Activated CD4-positive, alpha-beta T cell treated with anti-CD3 and anti-CD28 coated beads, Interleukin-2, amount 10 ng/mL, durations not matched to agents 24 days and 14 days (primary cell): ENCODE results near the gene CASQ2. TPM values are rescaled to one million over a fixed set of nuclear protein-coding genes. Genes with fewer than 3 reads are reported as not detected.
"Not testable (repeated sequence)": the region's sequence is repeated elsewhere in the genome, so short reads cannot be mapped to it uniquely, and the experiment has no call there.

ENCODE experiments used
- DNase-seq: peaks from one replicate; pipeline ENCODE4 v3.0.0; 2022
- H3K27ac Mint-ChIP-seq: one replicate; pipeline ENCODE4 v1.8.0; 2022; ENCODE audit warnings: mild to moderate bottlenecking, mixed read lengths
- H3K27me3 Mint-ChIP-seq: one replicate; pipeline ENCODE4 v1.8.0; 2022; ENCODE audit warnings: mixed read lengths
- H3K36me3 Mint-ChIP-seq: one replicate; pipeline ENCODE4 v1.8.0; 2022; ENCODE audit warnings: low read depth, mild to moderate bottlenecking, mixed read lengths
- H3K4me1 Mint-ChIP-seq: one replicate; pipeline ENCODE4 v1.8.0; 2021; ENCODE audit warnings: mixed read lengths
- H3K4me3 Mint-ChIP-seq: one replicate; pipeline ENCODE4 v1.8.0; 2022; ENCODE audit warnings: mild to moderate bottlenecking, moderate library complexity, mixed read lengths
- H3K9me3 Mint-ChIP-seq: one replicate; pipeline ENCODE4 v1.8.0; 2021; ENCODE audit warnings: mixed read lengths
- intact Hi-C: fragments of 100-400 bp; cut with micrococcal nuclease; formaldehyde crosslinking; loops from one replicate; pipeline ENCODE4 v1.15.1; 2023
- total RNA-seq: library from RNA; stranded (reverse); gene quantifications from 2 replicates; pipeline ENCODE4 v1.2.3, GENCODE V29; 2022

The CASQ2 gene
- total RNA-seq, 1 donor from 2014 or later: not detected

DNA sequence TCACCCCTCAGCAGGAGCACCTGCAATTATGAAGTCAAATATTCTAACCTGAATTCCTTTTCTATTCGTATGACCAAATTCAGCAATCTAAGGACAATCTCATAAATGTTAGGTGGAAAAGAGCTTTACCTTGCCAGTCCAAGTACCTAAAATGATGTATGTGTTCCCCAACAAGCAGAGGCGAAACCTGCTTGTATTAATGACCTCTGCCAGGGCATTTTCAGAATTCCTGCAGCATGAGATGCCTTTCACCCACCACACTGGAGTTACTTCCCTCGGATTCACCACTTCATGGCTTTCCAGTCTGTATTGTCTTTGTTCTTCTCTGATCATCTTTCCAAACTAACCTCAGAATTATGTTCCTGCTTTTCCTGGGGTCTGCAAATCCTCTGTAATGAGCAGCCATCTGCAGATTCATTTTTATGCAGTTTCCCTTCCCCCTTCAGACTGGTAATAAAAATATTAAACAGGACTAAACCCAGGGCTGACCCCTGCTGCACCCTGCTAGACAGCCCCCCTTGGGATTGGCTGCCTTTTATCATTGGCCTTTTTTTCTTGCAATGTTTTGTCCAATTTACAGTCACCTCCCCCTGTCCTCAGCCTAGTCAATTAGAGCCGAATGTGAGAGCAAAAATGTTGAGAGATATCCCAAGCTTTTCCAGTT is 26.6 kb upstream of the CASQ2 start:
- Mint-ChIP-seq H3K27ac (no peak overlapping the region), H3K4me1 (no peaks in the 10 kb centered on the region), H3K4me3 (no peak overlapping the region), H3K9me3 (no peaks in the 10 kb centered on the region), H3K36me3 (no peaks in the 10 kb centered on the region), H3K27me3 (peaks cover 25% of the 10 kb centered on the region)
- intact Hi-C loops: no loop called here
- DNase-seq: peak; percentile 18

DNA sequence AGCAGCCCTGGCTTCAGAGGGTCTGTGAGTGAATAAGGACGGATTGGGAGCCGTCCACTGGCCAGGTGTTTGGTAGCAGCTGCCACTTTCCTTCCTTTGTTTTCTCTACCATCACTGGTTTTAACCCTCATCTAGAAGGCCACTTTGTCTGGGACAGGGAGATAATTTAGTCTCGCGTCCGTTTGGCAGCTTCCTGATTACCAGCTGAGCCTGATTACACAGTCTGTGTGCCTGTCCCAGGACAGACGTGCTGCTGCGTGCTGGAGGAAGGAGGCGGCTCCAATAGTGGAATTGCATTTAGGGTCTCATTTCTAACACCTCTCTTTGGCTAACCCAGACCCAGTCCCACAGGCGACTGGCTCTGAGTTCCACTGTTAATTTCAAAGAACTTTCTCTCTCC is 24.6 kb upstream of the CASQ2 start:
- Mint-ChIP-seq H3K27ac (no peak overlapping the region), H3K4me3 (no peak overlapping the region), H3K27me3 (peaks cover 21% of the 10 kb centered on the region), H3K4me1 (no peaks in the 10 kb centered on the region), H3K36me3 (no peaks in the 10 kb centered on the region), H3K9me3 (no peaks in the 10 kb centered on the region)
- intact Hi-C loops: no loop called here
- peak; percentile 40 for DNase-seq

DNA sequence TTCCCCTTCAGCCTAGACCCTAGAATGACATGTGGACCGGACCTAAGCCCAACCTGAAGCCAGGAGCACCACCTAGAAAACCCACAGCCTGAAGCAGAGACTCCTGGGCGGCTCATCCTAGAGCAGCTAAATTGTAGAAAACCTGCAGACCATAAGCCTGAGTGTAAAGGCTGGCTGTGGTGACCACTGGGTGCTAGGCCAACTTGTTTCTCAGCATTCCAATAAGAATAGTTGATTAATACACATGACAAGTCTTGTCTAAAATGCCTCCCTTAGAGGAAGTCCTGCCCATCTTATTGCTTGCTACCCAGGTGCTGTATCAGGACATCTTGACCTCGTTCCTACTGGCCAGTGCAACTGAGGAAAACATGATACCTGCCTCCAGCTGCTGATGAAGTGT is 23.3 kb upstream of the CASQ2 start:
- Mint-ChIP-seq H3K9me3 (no peaks in the 10 kb centered on the region), H3K36me3 (no peaks in the 10 kb centered on the region), H3K27ac (no peak overlapping the region), H3K27me3 (peaks cover 17% of the 10 kb centered on the region), H3K4me3 (no peak overlapping the region), H3K4me1 (no peaks in the 10 kb centered on the region)
- peak; percentile 40 for DNase-seq
- intact Hi-C loops: no loop called here

DNA sequence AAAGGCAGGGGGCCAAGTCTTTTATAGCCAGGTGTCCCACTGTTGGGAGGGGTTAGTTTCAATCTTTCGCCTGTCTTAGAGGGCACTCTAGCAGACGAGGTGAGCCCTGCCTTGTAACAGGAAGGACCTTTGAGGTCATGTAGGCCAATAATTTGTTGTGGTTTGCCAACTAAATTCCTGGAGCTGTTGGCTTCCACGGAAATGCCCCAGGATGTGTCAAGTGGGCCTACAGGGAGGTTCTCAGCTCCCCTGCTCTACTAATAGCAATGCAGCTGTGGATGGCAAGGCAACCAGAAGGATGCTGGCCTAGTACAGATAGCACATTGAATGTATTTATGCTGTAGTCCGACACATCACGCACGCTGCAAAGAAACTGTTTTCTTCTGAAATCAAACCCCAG is 22.3 kb upstream of the CASQ2 start:
- DNase-seq: peak; percentile 33
- Mint-ChIP-seq H3K36me3 (no peaks in the 10 kb centered on the region), H3K9me3 (no peaks in the 10 kb centered on the region)

GRCh38 chr1:115790356-115790755 is 21.8 kb upstream of the CASQ2 start:
- Mint-ChIP-seq H3K9me3 (no peaks in the 10 kb centered on the region), H3K27me3 (peaks cover 15% of the 10 kb centered on the region), H3K4me3 (no peak overlapping the region), H3K36me3 (no peaks in the 10 kb centered on the region), H3K27ac (no peak overlapping the region), H3K4me1 (no peaks in the 10 kb centered on the region)
- intact Hi-C loops: no loop called here
- DNase-seq: peak; percentile 26

More for the DNA sequence above, 22.3 kb upstream of the CASQ2 start:
- Mint-ChIP-seq H3K27me3 (peaks cover 16% of the 10 kb centered on the region), H3K27ac (no peak overlapping the region), H3K4me1 (no peaks in the 10 kb centered on the region), H3K4me3 (no peak overlapping the region)
- intact Hi-C loops: no loop called here

GRCh38 chr1:115783311-115783710 is 14.8 kb upstream of the CASQ2 start:
- Mint-ChIP-seq H3K4me1 (no peaks in the 10 kb centered on the region), H3K36me3 (no peaks in the 10 kb centered on the region), H3K4me3 (no peak overlapping the region), H3K27ac (no peak overlapping the region), H3K27me3 (peaks cover 7% of the 10 kb centered on the region), H3K9me3 (no peaks in the 10 kb centered on the region)
- no peak for DNase-seq
- intact Hi-C loops: no loop called here

DNA sequence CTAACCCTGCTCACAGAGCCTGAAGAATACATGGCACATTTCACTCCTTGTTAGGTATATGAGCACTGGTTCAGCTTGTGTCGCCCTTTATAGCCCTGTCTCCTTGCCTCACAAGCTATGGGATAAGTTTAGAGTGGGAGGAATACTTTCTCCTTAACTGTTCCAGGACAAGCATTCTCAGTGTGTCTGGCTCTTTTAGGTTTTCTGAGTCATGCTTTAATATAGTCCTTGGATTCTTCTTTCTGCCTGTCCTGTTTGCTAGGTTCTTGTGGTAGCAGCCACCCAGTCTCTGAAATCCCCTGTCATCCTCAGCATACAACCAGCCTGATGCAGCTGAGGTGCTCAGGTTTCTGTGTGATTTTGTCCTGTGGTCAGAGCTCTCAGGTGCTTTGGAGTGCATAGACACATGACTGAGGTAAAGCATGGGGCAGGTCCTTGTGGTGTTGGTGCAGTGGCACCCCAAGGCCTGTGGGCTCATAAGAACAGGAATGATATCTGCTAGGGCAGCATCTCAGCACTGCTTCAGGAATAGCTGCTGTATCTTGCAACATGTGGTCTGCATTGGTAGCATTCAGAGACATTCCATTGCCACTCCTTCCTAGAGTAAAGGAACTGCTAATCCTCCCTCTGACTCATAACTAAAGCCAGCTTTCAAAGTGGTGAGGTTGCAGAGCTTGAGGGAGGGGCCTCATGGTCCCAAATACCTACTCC is 14.2 kb upstream of the CASQ2 start:
- peak; percentile 35 for DNase-seq
- Mint-ChIP-seq H3K27ac (no peak overlapping the region), H3K4me1 (no peaks in the 10 kb centered on the region), H3K4me3 (no peak overlapping the region), H3K36me3 (no peaks in the 10 kb centered on the region), H3K27me3 (peaks cover 6% of the 10 kb centered on the region), H3K9me3 (no peaks in the 10 kb centered on the region)
- intact Hi-C loops: no loop called here

DNA sequence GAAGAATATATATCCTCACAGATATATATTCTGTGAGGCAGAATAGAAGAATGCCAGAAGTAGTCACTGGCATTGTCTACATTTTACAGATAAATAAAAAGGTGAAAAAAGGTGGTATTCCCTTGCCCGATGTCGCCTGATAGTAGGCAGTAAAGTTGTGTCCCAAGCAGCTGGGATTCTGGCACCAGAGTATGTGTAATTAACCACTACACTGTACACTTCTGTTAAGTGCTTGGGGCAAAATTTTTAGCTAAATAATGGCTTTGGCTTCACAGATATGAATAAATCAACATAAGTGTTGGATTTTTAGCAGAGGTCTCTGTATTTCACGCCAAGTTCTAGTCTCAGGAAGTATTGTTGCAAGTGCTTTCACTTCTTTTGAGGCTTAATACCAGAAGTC is 13.3 kb upstream of the CASQ2 start:
- no peak overlapping the region for H3K27ac Mint-ChIP-seq

DNA sequence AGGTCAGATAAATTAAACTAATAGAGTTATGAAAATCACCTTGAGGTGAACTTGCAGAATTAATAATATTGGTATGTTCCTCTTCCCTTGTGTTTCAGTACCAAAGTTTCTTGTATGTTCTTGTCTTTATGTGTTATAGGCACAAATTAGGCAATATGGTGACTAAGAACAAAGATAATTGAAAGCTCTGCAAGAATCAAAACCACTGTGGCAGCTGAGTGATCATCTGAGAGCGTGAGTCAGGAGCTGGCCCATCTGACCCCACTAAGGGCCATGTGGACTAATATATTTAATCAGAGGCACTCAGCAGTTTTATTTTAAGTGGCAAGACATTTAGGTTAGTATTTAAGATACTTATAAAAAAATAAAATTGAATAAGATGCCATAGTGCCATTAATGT is 12.8 kb upstream of the CASQ2 start:
- no peak for DNase-seq
- intact Hi-C loops: no loop called here
- peaks cover 9% of the 10 kb centered on the region for H3K27me3 Mint-ChIP-seq
- H3K4me3 Mint-ChIP-seq: no peak overlapping the region
- no peaks in the 10 kb centered on the region for H3K4me1 Mint-ChIP-seq
- H3K9me3 Mint-ChIP-seq: no peaks in the 10 kb centered on the region
- no peaks in the 10 kb centered on the region for H3K36me3 Mint-ChIP-seq
- no peak overlapping the region for H3K27ac Mint-ChIP-seq

More for the DNA sequence above, 13.3 kb upstream of the CASQ2 start:
- Mint-ChIP-seq H3K36me3 (no peaks in the 10 kb centered on the region), H3K27me3 (peaks cover 8% of the 10 kb centered on the region), H3K4me3 (no peak overlapping the region), H3K4me1 (no peaks in the 10 kb centered on the region), H3K9me3 (no peaks in the 10 kb centered on the region)
- intact Hi-C loops: no loop called here
- DNase-seq: peak; percentile 19

GRCh38 chr1:115780655-115781054 is 12.1 kb upstream of the CASQ2 start:
- H3K4me3 Mint-ChIP-seq, H3K27ac Mint-ChIP-seq, H3K4me1 Mint-ChIP-seq, H3K9me3 Mint-ChIP-seq, intact Hi-C loops, H3K36me3 Mint-ChIP-seq, H3K27me3 Mint-ChIP-seq: not testable (repeated sequence)
- DNase-seq: peak; percentile 14

- not testable (repeated sequence) for H3K9me3 Mint-ChIP-seq
- peaks cover 13% of the 10 kb centered on the region for H3K27me3 Mint-ChIP-seq
Observed at GRCh38 chr1:115779075-115779474, 10.6 kb upstream of the CASQ2 start.

DNA sequence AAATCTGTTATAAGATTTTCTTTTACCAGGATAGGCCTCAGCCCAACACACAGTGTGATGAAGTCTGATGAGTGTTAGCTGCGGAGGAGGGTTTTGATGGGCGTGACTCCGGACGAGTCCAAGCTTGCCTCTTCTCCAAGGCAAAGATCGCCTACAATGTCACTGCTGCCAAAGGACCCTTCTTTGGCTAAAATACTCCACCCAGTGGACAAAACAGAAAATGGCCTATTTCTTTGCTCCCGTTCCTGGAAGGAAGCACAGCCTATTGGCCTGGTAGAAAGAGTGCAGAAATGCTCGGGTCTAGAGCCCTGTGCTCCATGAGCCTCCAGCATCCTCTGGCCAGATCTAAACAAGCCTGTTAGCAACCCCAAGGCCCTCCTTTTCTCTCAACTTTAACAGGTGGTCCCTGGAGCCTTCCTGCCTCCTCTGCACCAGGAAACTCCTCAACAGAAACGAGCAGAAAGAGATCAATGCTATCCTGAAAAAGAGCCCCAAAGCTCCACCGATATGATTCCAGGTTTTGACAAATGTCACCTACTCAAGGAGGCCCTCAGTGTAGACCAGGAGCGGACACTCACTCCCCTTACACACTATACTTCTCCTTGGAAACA is 3.4 kb upstream of the CASQ2 start:
- peak; percentile 77 for DNase-seq
- H3K4me3 Mint-ChIP-seq: no peak overlapping the region
- H3K4me1 Mint-ChIP-seq: no peaks in the 10 kb centered on the region
- H3K27me3 Mint-ChIP-seq: peaks cover 7% of the 10 kb centered on the region
- H3K36me3 Mint-ChIP-seq: no peaks in the 10 kb centered on the region
- intact Hi-C loops: loop anchor here (1.0 kb wide), 1 partner anchor 164 kb away; no protein-coding TSS in a partner anchor
- no peaks in the 10 kb centered on the region for H3K9me3 Mint-ChIP-seq
- no peak overlapping the region for H3K27ac Mint-ChIP-seq

More at GRCh38 chr1:115779075-115779474, 10.6 kb upstream of the CASQ2 start:
- H3K4me3 Mint-ChIP-seq, DNase-seq, H3K4me1 Mint-ChIP-seq, H3K36me3 Mint-ChIP-seq, H3K27ac Mint-ChIP-seq, intact Hi-C loops: not testable (repeated sequence)

DNA sequence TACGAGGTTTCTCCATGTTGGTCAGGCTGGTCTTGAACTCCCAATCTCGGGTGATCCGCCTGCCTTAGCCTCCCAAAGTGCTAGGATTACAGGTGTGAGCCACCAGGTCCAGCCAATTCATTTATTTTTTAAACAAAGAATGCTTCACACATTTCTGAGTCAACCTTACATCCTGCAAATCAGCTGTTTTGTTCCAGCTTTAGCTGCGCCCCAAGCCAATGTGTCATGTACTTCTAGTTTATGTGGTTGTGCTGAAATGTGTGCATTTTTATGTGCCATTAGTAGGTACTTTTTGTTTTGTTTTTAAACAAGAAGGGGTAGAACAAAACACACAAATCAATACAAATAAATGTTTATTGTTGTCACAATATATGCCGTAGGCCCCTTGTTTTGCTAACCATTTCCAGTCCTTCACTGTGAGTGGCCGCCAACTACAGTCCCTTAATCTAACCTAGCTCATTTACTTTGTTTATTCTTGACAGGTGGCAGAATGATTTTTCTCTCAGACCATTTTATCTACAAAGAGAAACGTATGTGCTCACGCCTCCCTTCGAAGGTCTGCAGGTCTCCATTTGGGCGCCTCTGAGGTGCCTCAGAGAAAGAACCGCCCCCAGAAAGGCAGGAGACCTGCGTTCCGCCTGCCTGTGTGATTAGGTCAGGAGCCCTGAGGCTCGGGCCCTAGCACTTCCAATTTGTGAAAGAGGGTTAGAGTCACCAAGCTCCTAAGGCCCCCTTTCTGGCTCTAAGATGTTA is 2.8 kb upstream of the CASQ2 start:
- Mint-ChIP-seq H3K36me3 (no peaks in the 10 kb centered on the region), H3K27ac (no peak overlapping the region), H3K4me1 (no peaks in the 10 kb centered on the region), H3K4me3 (no peak overlapping the region), H3K9me3 (no peaks in the 10 kb centered on the region), H3K27me3 (peaks cover 3% of the 10 kb centered on the region)
- intact Hi-C loops: no loop called here
- peak; percentile 15 for DNase-seq

GRCh38 chr1:115767403-115767802 is 1.1 kb downstream of the CASQ2 start:
- H3K27me3 Mint-ChIP-seq: no peaks in the 10 kb centered on the region
- H3K27ac Mint-ChIP-seq: no peak overlapping the region
- DNase-seq: peak; percentile 23
- no peaks in the 10 kb centered on the region for H3K36me3 Mint-ChIP-seq
- H3K4me1 Mint-ChIP-seq: no peaks in the 10 kb centered on the region
- intact Hi-C loops: no loop called here
- no peak overlapping the region for H3K4me3 Mint-ChIP-seq
- H3K9me3 Mint-ChIP-seq: no peaks in the 10 kb centered on the region
